B cell (primary cell): Measurements from ENCODE around the gene ABHD17B.

Experiments
- EZH2 ChIP-seq: IDR thresholded peaks from 2 replicates; pipeline ENCODE4 v1.6.1; 2012; ENCODE audit warnings: borderline replicate concordance, low read depth, mild to moderate bottlenecking, moderate library complexity, low read length; ENCODE audit not compliant: insufficient read depth, poor library complexity, severe bottlenecking
- TF ChIP-seq, protein P1 (sequence below): fragments of 200-600 bp; IDR thresholded peaks from one replicate; pipeline ENCODE4 v1.8.0; 2022; ENCODE audit warnings: antibody characterized with exemption, mild to moderate bottlenecking

GRCh38 chr9:71830153-71830552 is 80.8 kb downstream of the ABHD17B start:
- TF ChIP-seq, protein P1, sequence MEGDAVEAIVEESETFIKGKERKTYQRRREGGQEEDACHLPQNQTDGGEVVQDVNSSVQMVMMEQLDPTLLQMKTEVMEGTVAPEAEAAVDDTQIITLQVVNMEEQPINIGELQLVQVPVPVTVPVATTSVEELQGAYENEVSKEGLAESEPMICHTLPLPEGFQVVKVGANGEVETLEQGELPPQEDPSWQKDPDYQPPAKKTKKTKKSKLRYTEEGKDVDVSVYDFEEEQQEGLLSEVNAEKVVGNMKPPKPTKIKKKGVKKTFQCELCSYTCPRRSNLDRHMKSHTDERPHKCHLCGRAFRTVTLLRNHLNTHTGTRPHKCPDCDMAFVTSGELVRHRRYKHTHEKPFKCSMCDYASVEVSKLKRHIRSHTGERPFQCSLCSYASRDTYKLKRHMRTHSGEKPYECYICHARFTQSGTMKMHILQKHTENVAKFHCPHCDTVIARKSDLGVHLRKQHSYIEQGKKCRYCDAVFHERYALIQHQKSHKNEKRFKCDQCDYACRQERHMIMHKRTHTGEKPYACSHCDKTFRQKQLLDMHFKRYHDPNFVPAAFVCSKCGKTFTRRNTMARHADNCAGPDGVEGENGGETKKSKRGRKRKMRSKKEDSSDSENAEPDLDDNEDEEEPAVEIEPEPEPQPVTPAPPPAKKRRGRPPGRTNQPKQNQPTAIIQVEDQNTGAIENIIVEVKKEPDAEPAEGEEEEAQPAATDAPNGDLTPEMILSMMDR = no peak
- no peak for TF ChIP-seq EZH2
